Colon (tissue), 2 donors: ENCODE results near the gene MAP1B.

ENCODE experiments used
- FAIRE-seq: peaks from 2 replicates; lab custom pipeline; 2012; peaks lifted over from hg19 to GRCh38; lab: Jason Lieb, UNC
- donor health status: control.
- donor health status: control.

Gene MAP1B

DNA sequence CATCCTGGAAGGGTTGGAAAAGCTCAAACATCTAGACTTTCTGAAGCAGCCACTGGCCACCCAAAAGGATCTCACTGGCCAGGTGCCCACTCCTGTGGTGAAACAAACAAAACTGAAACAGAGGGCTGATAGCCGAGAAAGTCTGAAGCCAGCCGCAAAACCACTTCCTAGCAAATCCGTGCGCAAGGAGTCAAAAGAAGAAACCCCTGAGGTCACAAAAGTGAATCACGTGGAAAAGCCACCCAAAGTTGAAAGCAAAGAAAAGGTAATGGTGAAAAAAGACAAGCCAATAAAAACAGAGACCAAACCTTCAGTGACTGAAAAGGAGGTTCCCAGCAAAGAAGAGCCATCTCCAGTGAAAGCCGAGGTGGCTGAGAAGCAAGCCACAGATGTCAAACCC, 87.6 kb downstream of the MAP1B start:
- no peak for FAIRE-seq

DNA sequence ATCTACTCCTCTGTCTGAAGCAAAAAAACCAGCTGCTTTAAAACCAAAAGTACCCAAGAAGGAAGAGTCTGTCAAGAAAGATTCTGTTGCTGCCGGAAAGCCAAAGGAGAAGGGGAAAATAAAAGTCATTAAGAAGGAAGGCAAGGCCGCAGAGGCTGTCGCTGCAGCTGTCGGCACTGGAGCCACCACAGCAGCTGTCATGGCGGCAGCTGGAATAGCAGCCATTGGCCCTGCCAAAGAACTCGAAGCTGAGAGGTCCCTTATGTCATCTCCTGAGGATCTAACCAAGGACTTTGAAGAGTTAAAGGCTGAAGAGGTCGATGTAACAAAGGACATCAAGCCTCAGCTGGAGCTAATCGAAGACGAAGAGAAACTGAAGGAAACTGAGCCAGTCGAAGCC, 88.3 kb downstream of the MAP1B start:
- no peak for FAIRE-seq

DNA sequence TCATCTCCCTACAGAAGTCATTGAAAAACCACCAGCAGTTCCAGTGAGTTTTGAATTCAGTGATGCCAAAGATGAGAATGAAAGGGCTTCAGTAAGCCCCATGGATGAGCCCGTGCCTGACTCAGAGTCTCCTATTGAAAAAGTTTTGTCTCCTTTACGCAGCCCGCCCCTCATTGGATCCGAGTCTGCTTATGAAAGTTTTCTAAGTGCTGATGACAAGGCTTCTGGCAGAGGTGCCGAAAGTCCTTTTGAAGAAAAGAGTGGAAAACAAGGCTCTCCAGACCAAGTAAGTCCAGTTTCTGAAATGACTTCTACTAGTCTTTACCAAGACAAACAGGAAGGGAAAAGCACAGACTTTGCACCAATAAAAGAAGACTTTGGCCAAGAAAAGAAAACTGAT, 90.1 kb downstream of the MAP1B start:
- no peak for FAIRE-seq

DNA sequence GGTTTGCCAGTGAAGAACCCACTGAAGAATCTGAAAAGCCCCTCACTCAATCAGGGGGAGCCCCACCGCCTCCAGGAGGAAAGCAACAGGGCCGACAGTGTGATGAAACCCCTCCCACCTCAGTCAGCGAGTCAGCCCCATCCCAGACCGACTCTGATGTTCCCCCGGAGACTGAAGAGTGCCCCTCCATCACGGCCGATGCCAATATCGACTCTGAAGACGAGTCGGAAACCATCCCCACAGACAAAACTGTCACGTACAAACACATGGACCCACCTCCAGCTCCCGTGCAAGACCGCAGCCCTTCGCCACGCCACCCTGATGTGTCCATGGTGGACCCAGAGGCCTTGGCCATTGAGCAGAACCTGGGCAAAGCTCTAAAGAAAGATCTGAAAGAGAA, 92.4 kb downstream of the MAP1B start:
- FAIRE-seq, result no peak

DNA sequence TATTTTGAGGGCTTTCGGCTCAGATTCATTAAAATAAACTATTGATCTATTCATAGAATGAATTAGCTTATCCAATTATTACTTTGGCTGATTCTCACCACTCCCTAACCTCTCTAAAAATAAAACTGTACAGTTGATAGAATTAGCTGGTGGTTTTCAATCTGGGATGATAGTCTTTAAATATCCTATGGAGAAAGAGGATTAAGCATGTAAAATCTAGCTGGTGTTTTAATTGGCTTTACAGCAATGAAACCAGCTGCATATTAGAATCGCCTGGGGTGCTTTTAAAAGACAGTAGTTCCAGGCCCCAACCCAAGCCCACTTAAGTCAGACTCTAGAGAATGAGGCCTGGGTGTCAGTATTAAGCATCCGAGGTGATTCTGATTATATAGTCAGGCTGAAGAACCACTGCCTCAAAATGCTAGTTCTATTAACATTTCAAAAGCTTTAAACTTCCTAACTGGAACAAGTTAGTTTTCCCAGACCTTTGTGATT, 95.1 kb downstream of the MAP1B start:
- no peak for FAIRE-seq

DNA sequence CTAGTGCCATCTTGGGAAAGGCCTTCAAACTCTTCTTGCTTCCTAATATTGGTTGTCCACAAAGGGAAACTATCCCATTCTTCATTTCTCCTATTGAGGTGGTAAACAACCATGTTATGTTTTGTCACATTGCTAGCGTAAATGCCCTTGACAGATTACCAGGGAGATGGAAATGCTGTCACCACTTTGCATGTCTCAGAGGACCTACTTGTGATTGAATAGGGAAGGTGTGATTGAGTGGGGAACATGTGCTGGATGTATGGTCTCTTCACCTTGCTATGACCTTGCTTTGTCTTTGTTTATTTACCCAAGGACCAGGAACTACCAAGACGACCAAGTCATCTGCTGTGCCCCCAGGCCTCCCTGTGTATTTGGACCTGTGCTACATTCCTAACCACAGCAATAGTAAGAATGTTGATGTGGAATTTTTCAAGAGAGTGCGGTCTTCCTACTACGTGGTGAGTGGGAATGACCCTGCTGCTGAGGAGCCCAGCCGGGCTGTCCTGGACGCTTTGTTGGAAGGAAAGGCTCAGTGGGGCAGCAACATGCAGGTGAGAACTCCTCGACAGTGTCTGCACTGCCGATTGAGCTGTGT, 96.1 kb downstream of the MAP1B start:
- no peak for FAIRE-seq

DNA sequence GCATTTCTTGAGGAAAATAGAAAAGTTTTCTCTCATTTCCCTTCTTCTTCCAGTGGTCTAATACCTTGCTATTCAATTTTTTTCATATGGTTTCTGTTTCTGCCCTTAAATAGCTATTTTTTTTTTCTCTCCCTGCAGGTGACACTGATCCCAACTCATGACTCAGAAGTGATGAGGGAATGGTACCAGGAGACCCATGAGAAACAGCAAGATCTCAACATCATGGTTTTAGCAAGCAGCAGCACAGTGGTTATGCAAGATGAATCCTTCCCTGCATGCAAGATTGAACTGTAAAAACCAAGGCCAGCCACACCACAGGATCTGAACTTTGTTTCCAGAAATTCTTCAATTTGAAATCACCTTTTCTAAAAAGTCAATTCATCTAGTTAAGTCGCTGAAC, 97.7 kb downstream of the MAP1B start:
- no peak for FAIRE-seq

DNA sequence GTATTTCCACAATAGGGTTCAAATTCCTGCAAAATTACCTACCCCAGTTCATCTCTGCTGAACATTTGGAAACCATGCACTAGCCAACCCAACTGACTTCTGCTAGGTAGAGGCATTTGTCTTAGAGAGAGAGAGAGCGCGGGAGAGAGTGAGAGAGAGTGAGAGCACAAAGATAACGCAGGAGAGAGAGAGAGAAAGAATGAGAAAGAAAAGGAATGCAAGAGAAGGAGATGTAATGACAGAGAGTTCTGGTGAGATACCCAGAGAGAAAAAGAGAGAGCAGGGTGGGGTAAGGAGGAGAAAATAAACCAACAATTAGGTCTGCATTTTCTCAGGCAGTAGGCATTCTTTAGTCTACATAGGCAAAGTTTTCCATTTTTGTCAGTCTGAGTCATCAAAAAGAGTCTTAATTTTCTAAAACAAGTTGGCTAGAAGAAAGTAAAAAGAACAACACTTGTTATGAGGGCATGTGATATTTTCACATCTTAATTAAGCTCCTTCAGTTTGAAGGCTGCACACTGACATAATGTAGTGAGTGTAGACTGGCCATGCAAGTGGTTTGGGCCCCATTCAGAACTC, 98.2 kb downstream of the MAP1B start:
- FAIRE-seq, result no peak

DNA sequence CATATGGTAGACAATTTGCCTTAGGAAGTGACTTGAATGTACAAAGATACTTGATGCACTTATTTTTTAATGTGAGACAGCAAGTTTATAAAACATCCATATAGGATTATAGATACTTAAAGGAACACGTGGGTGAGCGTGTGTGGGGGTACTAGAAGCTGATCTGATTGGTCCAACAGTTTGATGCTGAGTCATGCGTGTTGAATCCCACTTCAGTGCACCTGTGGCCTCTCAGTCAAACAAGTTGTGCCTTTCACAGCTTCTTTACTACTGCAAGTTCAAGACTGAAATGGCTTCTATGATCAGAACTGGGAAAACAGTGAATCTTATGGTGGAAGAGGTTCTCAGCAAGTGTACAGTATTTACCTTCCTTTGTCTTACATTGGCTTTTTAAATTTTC, 98.9 kb downstream of the MAP1B start:
- no peak for FAIRE-seq

DNA sequence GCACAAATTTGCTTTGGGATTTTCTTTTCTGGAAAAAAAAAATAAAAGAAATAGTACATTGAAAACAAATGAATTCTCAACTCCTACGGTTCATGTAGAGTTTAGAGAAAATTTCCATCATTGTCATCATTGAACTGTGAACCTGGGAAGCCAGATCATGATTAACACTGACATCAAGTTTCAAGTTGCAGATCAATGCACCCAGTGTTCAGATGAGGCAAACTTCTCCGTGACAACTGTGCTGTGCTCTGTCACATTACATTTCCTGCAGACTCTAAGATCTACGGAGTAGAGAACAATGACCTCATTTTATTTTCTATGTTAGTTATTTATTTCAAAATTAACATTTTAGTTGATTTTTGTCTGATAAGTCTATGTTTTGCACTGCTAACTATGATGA, 99.7 kb downstream of the MAP1B start:
- FAIRE-seq, result no peak

DNA sequence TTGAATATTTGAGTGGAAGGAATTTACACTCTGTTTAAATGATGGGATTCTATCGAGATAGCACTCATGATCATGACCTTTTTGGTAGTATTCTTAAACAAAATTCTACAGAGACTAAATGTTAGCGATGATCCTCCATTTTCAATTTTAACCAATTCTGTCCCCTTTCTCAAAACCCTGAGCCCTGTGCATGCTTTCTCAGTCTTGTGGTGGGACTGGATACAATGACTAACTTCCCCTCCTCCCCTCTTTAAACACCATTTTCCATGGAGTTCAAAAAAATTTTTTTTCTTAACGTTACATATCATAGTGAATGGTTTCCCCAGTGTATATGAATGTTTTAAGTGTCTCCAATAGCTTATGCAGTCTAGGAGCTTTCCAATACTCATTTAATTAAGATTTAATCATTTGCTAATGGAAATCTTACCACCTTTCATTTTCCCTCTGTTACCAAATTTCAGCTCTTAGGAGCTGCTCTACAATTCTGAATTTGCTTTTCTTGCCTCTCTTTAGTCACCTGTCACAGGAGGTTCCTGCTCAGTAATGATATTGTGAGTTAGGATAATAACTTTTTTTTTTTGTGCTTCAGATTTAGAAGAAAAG, 101.2 kb downstream of the MAP1B start:
- FAIRE-seq, result no peak

DNA sequence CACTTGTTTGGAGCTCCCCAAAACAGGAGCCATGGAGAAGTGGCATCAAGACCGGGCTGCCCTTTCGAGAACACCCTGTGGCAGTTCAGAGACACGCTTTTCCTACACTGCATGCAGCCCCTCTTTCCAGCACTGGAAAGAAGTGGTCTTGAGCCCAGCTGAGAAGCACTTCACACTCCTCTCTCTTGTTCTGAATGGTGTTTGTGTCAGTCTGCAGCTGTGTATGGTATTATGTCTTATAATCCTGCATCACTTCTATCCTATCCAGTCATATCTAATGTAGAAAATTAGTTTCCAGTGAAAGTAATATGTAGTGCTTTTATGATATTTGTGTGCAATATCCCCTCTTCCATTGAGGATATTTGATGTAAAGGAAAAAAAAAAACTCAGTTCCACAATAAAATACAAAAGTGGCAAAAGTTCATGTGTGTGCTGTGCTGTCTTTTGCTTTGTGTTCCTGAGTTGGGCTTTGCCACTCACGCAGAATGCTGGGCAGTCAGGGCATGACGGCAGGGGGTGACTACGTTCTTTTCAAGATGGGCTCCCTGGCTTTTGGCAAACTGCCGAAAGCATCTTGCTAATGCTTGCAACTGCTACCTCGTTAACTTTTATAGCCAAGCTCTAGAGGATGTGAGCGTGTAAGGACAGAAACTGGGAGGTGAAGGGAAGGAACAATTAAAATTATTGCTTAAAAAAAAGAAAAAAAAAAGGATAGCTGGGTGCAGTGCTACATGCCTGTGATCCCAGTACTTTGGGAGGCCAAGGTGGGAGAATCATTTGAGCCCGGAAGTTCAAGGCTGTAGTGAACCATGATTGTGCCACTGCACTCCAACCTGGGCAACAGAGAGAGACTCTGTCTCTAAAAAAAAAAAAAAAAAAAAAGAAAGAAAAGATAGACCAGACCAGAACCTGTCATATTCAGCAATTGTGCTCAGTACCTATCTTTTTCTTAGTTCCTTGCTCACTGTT, 102.2 kb downstream of the MAP1B start:
- no peak for FAIRE-seq

DNA sequence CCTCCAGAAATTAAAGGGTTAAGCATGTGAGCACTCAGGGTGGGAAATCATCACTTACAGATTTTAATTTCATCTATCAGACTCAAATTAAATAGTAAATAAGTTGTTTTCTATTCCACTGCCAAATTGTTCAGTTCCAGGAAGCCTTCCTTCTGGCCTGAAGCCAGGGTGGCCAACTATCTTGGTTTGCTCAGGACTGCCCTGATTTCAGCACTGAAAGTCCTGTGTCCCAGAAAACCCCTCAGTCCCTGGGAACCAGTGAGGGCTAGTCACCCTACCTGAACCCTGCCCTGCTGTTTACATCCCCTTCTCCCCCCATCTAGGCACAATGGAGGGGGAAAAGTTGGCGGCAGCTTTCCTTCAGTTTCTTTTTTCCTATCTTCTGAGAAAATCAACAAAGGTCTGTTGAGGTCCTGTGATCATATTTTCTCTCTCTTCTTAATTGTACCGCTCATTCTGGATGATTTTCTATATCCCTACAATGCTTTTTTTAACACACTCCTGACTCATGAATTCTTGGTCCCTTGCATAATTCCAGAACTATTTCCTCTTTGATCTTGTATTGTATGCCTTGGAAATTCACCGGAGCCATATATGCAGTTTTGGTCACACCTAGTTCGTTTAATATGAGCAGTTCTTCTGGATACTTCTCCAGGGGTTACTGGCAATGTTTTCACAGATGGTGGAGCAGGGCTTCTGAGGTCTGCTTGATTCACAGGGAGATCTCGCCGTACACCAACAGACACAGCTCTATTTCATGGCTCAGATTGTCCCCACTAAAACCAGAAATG, 103.8 kb downstream of the MAP1B start:
- FAIRE-seq, result no peak

DNA sequence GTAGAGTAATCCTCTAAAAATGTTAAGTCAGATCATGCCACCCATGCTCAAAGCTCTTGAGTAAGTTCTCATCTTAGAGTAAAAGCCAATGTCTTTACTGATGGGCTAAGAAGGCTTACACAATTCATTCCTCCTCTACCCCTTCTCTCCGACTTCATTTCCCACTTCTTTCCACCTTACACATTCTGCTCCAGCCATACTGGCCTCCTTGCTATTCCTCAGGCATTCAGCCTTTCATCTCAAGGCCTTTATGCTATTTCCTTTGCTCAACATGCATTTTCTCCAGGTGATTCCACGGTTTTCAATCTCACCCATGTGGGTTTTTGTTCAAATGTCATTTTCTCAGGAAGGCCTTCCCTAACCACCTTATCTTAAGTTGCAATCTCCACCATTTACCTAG, 104.9 kb downstream of the MAP1B start:
- no peak for FAIRE-seq

DNA sequence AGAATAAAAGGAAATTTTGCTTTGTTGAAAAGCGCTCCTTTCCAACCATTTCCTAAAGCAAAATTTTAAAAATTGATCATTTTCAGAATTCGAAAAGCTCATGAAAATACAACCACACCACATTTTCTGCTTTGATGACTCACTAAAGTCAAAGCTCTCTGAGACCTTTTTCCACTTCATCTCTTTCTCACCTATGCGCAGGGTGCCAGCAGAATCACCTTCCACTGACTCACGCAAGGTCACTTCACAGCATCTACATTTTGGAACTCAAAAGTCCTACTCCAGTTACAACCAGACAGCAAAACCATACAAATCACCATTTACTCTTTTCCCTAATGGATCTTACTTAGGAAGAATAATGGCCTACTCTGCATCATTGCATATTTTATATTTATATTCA, 106.2 kb downstream of the MAP1B start:
- no peak for FAIRE-seq

DNA sequence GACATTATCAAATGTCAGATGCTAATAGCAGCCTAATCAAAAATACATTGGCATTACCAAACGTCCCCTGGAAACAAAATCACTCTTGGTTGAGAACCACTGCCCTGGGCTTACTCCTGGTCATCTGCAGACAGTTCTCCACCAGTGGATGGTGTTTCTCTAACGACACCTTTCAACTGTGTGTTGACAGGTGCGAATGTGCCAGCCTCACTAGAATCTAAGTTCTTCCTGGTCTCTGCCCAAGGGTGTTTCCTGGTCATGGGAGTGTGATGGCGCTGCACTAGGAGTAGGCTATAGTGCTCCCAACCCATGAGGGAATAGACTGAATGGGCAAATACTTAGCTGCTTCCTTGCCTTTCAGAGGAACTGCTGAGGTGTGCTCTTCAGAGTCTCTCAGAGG, 106.9 kb downstream of the MAP1B start:
- FAIRE-seq, result no peak

DNA sequence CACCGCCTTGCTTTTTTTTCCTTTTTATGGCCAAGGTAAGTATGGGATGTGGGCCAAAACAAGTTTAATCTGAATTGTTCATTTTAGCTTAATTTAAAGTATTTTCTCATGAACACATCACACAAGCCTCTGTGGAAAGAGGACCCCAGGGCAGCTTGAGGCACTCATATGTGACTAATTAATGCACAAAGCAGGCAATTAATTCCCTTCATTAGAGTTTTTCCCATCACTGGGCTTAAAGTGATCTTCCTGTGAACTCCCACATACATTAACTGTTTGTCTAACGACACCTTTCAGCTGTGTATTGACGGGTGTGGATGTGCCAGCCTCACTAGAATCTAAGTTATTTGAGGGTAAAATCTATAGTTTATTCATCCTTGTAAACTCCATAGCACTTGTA, 109.5 kb downstream of the MAP1B start:
- FAIRE-seq, result no peak

DNA sequence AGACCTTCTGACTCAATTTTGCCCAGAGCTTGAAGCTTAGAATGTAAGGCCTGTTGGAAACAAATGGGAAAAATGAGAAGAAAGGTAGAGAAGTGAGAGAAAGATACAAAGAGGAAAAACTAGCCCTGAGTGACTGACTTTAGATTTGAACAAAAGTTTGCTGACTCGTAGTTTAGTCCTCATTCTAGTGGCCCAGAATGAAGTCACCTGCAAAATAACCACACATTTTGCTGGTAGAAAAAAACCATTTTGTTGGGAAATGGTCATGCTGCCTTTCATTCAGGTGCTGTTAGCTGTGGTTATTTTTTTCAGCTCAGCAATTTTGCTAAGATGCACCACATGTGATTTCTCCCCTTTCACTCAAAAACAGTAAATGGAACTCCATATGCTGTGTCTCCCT, 113.8 kb downstream of the MAP1B start:
- no peak for FAIRE-seq

DNA sequence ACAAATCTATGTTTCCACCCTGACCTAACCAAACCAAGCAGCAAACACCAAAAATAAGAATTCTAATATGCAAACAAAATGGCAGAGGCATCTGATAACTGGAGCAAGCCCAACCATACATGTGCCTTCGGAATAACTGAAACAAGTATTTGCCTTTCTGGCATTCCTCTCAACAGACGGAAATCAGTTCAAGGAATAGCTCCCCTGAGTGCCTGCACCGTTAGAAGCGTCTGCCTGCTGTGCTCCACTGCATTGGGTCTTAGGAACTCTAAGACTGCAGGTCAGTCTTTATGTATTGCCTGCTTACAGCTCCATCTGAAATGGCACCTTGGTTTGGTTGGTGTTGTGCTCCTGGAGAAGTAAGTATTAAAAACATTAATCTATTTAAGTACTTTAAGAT, 114.3 kb downstream of the MAP1B start:
- FAIRE-seq, result no peak

DNA sequence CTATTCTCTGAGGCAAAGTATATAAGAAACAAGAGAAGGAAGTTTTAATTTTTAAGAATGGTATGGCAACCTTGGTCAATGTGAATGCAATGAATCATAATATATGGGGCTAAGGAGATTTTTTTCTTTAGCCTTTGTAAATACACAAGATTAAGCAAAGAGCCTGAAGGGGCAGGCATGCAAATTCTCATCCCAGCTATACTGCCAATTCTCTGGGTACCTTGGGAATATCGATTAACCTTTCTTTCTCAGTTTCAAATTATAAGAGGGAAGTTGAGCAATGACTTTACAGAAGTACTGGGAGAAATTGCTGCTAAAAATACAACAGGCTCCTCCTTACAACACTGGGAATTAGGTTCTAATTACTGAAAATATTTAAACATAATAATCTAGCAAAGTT, 115.2 kb downstream of the MAP1B start:
- FAIRE-seq, result no peak

DNA sequence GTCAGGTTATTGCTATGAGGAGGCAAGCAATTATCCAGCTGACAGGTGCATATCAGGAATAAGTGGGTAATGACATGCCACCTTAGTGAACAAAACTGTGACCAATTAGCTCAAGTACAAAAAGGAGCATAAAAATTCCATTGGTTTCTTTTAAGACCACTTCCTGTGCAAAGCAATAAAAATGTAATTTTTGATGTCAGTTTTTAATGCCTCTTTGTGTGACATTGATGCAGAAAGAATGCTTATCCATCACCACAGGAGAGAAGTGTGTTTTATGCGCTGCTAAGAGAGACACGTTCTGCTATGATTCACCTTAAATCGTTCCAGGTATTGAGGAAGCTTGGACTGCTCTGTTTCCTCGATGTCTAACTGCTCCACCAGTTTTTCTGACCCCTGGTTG, 116.1 kb downstream of the MAP1B start:
- no peak for FAIRE-seq

DNA sequence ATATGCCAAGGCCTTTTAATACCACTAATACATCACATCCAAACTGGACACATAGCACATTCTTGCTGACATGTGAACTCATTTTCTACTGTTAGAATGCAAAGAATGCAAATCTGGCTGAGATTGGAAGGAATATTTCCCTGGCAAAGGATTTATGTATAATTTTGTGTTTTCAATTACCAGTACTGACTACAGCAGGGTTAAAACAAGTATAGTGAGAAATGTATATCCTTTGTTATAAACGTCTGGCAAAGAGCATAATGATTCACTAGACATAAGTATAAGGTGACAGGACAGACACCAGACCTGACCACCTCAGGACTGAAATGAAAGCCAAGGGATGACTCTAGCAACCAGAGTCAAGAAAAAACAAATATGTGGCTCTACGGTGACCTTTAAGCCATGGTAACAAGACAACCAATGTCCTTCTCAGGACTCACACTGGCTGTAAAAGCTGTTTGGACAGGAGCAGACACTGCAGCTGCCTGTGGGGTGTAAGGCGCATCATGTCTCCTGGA, 117.7 kb downstream of the MAP1B start:
- FAIRE-seq, result no peak
